Ectodermal cell (in vitro differentiated cells): ENCODE results near the gene ASAH2.
"Not testable (repeated sequence)": the region's sequence is repeated elsewhere in the genome, so short reads cannot be mapped to it uniquely, and the experiment has no call there.

Source experiments
- H3K27ac ChIP-seq: 2 replicates; pipeline ENCODE4 v1.7.0; 2013; ENCODE audit warnings: mild to moderate bottlenecking, low read depth, low read length; ENCODE audit not compliant: insufficient read depth, poor library complexity, severe bottlenecking
- H3K27me3 ChIP-seq: 2 replicates; pipeline ENCODE4 v1.7.0; 2013; ENCODE audit warnings: mild to moderate bottlenecking, low read length; ENCODE audit not compliant: insufficient read depth, control insufficient read depth, poor library complexity, severe bottlenecking
- H3K36me3 ChIP-seq: one replicate; pipeline ENCODE4 v1.7.0; 2013; ENCODE audit warnings: low read length; ENCODE audit not compliant: control insufficient read depth, insufficient read depth
- H3K4me1 ChIP-seq: one replicate; pipeline ENCODE4 v1.7.0; 2013; ENCODE audit warnings: low read length; ENCODE audit not compliant: control insufficient read depth, insufficient read depth
- H3K4me3 ChIP-seq: 2 replicates; pipeline ENCODE4 v1.7.0; 2013; ENCODE audit warnings: low read depth, low read length, control low read depth; ENCODE audit not compliant: insufficient read depth
- H3K9me3 ChIP-seq: 2 replicates; pipeline ENCODE4 v1.7.0; 2013; ENCODE audit warnings: mild to moderate bottlenecking, low read length, moderate library complexity; ENCODE audit not compliant: control insufficient read depth
- WGBS, 2 experiments: methylation state at CpG; one replicate each; pipeline ENCODE4 v1.1.7; 2013; ENCODE audit warnings: missing lambda C conversion rate in 2 of 2; 5-methylcytosine and 5-hydroxymethylcytosine counted together

ASAH2 gene

DNA sequence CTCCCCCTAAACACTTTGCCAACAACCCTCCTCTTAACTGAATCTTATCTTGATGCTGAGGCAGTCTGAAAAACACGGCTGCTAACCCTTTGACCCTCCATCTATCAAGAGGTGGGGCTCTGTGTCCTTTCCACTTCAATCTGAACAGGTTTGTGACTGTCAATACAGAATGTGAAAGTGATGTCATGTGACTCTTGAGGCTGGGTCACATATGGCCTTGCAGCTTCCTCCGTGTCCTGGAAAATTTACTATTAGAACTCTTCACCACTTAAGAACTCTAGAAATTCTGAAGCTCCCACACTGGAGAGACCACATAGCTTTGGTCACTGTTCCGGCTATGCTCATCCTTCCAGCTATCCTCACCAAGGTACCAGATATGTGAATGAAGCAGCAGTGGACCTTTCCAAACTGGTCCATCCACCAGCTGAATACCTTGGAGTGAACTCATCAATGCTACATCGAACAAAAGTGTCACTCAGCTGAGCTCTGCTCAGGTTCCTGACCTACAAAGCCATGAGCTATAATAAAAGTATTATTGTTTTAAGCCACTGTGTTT lies 30.7 kb upstream of the ASAH2 start:
- no peaks in the 10 kb centered on the region for H3K36me3 ChIP-seq
- H3K27me3 ChIP-seq: no peaks in the 10 kb centered on the region
- no peak overlapping the region for H3K4me3 ChIP-seq
- no peaks in the 10 kb centered on the region for H3K4me1 ChIP-seq
- 94 to 95% methylated on average over 4 of the region's 4 CpGs for WGBS, 2 experiments
- H3K9me3 ChIP-seq: no peaks in the 10 kb centered on the region
- H3K27ac ChIP-seq: no peak overlapping the region

DNA sequence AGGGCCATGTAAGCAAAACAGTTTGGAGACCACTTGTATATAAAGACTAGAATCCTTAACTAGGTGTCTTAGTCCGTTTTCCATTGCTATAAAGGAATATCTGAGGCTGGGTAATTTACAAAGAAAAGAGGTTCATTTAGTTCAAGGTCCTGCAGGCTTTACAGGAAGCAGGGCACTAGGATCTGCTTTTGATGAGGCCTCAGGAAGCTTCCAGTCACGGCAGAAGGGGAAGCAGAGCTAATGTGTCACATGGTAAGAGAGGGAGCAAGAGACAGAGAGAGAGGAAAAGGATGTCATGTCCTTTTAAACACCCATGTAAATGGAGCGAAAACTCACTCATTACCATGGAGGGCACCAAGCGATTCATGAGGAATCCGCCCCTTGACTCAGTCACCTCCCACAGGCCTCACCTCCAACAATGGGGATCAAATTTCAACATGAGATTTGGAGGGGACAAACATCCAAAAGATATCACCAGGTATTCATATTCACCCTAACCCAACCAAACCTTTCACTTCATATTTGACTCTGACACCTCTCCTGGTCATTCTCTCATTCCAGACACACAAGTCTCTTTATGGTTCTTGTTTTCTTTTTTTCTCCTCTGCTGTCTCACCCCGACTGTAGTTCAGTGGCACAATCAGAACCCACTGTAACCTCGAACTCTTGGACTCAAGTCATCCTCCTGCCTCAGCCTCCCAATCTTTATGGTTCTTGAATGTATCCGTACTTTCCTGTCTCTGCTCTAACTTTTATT lies 30.1 kb upstream of the ASAH2 start:
- Histone ChIP-seq H3K9me3 (no peaks in the 10 kb centered on the region), H3K27me3 (no peaks in the 10 kb centered on the region), H3K27ac (no peak overlapping the region), H3K4me1 (no peaks in the 10 kb centered on the region), H3K4me3 (no peak overlapping the region), H3K36me3 (no peaks in the 10 kb centered on the region)
- 88 to 91% methylated on average over 8 of the region's 8 CpGs for WGBS, 2 experiments

DNA sequence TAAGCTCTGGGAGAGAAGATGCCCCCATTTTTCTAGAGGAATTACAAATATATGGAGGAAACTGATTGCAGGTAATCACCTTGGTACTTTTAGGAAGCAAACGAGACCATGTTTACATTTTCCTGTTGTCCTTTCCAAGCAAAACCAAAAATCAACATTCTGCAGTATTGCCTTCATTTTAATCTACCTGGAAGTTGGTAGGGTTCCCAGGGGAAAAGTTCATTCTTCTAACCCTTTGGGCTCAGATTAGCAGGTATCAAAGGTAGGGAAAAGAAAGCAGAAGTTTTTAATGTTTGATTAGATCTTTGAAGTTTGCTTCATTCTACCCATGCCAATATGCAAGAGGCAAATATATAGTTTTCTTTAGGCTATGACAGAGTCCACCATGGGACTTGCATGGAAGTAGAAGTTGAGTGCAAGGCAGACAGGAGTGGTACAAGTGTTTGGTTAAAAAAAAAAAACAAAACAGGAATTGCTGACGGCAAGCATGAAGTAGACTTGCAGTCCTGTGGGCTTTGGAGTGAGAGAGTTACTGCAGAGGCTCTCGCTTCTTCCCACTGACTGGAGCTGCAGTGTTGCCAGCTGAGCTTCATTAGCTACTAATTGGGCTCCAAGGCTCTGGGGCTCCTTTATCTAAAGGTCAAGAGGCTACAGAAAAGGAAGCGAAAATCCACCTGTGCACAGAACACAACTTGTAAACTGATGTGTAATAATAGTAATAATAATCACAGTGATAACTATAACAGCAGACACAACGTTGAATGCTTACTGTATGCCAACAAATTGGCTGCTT lies 28.9 kb upstream of the ASAH2 start:
- no peaks in the 10 kb centered on the region for H3K36me3 ChIP-seq
- no peaks in the 10 kb centered on the region for H3K9me3 ChIP-seq
- WGBS, 2 experiments: 87 to 88% methylated on average over 5 of the region's 5 CpGs
- H3K27ac ChIP-seq: no peak overlapping the region
- H3K4me3 ChIP-seq: no peak overlapping the region
- no peaks in the 10 kb centered on the region for H3K27me3 ChIP-seq
- no peaks in the 10 kb centered on the region for H3K4me1 ChIP-seq

DNA sequence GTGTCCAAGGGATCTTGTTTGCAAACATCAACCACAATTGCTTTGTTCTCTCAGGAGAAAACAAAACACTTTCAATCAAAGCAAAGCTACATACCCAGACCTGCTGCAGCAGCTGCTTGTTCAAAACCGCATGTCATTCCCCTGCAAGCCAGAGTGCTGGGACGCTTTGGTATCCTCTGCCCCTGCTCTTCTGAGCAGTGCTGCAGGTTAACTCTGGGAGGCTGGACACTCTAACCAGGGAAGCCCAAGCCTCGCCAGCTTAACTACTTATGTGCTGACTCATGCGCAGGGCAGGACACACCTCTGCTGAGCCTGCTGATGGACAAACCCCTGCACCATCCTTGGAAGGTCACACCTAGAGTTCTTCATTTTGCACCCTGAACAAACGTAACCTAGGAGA lies 28.2 kb upstream of the ASAH2 start:
- 68% methylated on average over 5 of the region's 5 CpGs for WGBS, 2 experiments
- H3K4me3 ChIP-seq: no peak overlapping the region
- no peaks in the 10 kb centered on the region for H3K4me1 ChIP-seq
- H3K27me3 ChIP-seq: no peaks in the 10 kb centered on the region
- H3K36me3 ChIP-seq: no peaks in the 10 kb centered on the region
- no peaks in the 10 kb centered on the region for H3K9me3 ChIP-seq
- H3K27ac ChIP-seq: no peak overlapping the region

DNA sequence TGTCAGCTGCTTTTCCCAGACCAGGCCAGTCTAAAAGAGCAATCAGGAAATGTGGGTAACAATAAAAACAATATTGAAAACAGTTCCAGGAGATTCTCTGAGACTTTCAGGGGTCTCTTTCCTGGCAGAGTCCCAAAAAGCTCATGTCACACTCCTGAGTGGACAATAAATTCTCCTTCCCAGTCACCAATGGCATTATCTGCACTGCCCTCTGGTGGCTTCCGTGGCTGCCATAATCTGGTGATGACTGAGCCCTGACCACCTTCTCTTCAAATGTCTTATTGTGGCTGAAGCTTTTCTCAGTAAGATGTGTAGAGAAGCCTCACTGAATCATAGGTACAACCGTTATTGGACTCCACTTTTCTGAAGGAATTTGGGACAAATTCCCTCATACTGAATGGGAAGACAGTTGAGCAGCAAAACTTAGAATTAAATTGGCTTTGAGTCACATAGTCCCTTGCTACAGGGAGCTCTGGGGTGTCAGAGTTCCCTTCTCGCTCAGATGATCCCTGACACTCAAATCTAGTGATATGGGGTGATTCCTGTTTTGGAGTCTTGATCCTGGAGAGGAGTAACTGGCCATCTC lies 24.4 kb upstream of the ASAH2 start:
- Histone ChIP-seq H3K9me3 (no peaks in the 10 kb centered on the region), H3K4me3 (no peak overlapping the region), H3K27me3 (no peaks in the 10 kb centered on the region), H3K36me3 (no peaks in the 10 kb centered on the region), H3K4me1 (no peaks in the 10 kb centered on the region), H3K27ac (no peak overlapping the region)
- WGBS, 2 experiments: 52 to 62% methylated on average over 3 of the region's 3 CpGs

DNA sequence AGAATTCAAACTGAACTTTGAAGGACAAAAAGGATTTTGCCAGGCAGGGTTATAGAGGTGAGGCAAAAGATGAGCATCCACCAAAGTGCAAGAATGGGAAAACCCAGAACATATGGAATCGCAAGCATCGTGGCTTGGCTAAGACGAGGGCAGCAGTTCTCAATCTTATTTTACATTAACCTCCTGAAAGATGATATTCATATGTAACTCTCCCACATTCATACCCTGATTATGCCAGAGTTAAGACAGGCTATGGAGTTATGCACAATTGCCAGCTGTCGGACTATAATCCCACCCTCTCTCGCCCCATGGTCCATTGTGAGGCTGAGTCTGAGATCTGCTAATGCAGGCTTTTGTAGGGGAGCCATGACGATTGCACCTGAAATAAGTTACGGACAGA lies 21.2 kb upstream of the ASAH2 start:
- WGBS, 2 experiments: 92 to 95% methylated on average over 7 of the region's 7 CpGs
- Histone ChIP-seq H3K9me3 (no peaks in the 10 kb centered on the region), H3K4me3 (no peak overlapping the region), H3K4me1 (no peaks in the 10 kb centered on the region), H3K27ac (no peak overlapping the region), H3K36me3 (no peaks in the 10 kb centered on the region), H3K27me3 (no peaks in the 10 kb centered on the region)

DNA sequence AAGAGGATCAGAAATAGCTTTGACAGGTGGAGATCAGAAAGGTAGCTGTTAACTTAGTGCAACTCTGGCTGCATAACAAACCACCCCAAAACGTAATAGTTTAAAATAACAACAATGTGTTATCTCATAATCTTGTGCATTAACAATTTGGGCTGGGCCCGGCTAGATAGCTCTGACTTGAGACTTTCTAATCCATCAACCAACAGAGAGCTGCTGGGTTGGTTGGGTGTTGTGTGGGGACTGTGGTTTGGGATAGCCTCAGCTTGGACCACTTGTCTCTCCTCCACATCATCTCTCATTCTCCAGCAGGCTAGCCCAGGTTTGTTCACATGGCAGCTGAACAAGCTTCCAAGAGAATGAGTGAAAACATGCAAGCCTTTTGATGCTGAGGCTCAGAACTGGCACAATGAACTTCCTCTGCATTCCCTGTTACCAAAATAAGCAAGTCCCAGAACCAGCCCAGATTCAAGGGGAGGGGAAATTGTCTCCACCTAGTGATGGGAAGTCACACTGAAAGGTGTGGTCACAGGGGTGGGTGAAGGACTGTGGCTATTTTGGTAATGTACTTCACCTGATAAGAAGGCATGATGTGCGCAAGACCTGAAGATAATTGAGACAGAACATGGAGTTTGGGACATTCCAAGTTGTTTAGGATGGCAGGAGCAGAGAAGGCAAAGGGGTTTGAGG lies 20.4 kb upstream of the ASAH2 start:
- WGBS, 2 experiments: 95 to 96% methylated on average over 1 to 3 of the region's 3 CpGs

DNA sequence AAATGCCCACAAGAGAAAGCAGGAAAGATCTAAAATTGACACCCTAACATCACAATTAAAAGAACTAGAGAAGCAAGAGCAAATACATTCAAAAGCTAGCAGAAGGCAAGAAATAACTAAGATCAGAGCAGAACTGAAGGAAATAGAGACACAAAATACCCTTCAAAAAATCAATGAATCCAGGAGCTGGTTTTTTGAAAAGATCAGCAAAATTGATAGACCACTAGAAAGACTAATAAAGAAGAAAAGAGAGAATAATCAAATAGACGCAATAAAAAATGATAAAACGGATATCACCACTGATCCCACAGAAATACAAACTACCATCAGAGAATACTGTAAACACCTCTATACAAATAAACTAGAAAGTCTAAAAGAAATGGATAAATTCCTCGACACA lies 16.6 kb upstream of the ASAH2 start:
- H3K9me3 ChIP-seq, H3K27me3 ChIP-seq, H3K36me3 ChIP-seq, H3K4me3 ChIP-seq, H3K4me1 ChIP-seq, H3K27ac ChIP-seq: not testable (repeated sequence)
- no CpG with 5 or more reads among the region's 3 CpGs for WGBS, 2 experiments

More for the DNA sequence above, 20.4 kb upstream of the ASAH2 start:
- Histone ChIP-seq H3K9me3 (no peaks in the 10 kb centered on the region), H3K27me3 (no peaks in the 10 kb centered on the region), H3K4me3 (no peak overlapping the region), H3K36me3 (no peaks in the 10 kb centered on the region), H3K4me1 (no peaks in the 10 kb centered on the region), H3K27ac (no peak overlapping the region)

DNA sequence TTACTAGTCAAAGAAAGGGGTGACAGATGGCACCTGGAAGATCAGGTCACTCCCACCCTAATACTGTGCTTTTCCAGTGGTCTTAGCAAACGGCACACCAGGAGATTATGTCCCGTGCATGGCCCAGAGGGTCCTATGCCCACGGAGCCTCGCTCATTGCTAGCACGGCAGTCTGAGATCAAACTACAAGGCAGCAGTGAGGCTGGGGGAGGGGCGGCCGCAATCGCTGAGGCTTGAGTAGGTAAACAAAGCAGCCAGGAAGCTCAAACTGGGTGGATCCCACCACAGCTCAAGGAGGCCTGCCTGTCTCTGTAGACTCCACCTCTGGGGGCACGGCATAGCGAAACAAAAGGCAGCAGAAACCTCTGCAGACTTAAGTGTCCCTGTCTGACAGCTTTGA lies 11.3 kb upstream of the ASAH2 start:
- not testable (repeated sequence) for H3K27me3 ChIP-seq, H3K27ac ChIP-seq, H3K36me3 ChIP-seq, H3K4me1 ChIP-seq, H3K9me3 ChIP-seq, H3K4me3 ChIP-seq
- 88 to 92% methylated on average over 10 of the region's 10 CpGs for WGBS, 2 experiments
